ENCODE data around the gene NFKBIB.

- no peak for TF ChIP-seq CTCF (IDR thresholded peaks at IDR 0.05; ENCODE audit: extremely low read depth in 1 of 2, insufficient read depth in 1 of 2, low read depth in 1 of 2, low read length in 2 of 2)
- TF ChIP-seq EZH2 (IDR thresholded peaks at IDR 0.05; ENCODE audit: borderline replicate concordance, low read depth, low read length, severe bottlenecking) = no peak
- TF ChIP-seq POLR2AphosphoS5 (IDR thresholded peaks at IDR 0.05; ENCODE audit: insufficient read depth, low read depth, low read length) = no peak
Observed at GRCh38 chr19:38894968-38895367, 4.8 kb upstream of the NFKBIB start.

Measured in endothelial cell of umbilical vein (primary cell).